GM19467 (cell line): Measurements from ENCODE around the gene KSR2.

ENCODE experiments used
- ATAC-seq: cut with Tn5 transposase; IDR thresholded peaks from one replicate; pipeline ENCODE4 v1.9.1; 2021; ENCODE audit warnings: mild to moderate bottlenecking, moderate library complexity; ENCODE audit not compliant: unreplicated experiment

Gene KSR2

DNA sequence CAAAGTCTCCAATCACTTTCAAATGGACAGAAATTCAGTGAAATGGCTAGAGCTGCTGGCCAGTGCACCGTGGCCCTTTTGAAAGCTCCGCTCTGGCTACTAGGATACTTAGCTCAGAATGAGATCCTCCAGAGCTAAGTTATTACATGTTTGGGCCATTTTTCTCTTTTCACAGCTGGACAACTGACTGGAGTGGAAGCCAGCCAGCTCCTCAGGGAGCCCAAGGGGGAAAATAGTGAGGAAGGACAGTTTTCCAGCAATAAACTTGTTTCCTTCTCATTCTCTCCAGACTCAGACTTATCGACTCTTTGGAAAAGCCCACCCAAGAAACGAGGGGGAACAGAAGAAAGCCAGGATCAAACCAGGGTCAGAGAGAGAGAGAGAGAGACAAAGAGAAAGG, 266.0 kb downstream of the KSR2 start:
- ATAC-seq, result no peak

DNA sequence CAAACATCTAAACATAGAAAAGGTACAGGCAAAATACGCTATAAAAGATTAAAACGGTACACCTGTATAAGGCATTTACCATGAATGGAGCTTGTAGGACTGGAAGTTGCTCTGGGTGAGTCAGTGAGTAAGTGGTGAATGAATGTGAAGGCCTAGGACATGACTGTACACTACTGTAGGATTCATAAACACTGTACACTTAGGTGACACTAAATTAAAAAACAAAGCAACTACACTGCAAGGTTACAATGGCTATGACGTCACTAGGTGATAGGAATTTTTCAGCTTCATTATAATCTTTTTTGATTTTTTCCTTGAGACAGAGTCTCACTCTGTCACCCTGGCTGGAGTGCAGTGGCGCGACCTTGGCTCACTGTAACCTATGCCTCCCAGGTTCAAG, 269.2 kb downstream of the KSR2 start:
- no peak for ATAC-seq

DNA sequence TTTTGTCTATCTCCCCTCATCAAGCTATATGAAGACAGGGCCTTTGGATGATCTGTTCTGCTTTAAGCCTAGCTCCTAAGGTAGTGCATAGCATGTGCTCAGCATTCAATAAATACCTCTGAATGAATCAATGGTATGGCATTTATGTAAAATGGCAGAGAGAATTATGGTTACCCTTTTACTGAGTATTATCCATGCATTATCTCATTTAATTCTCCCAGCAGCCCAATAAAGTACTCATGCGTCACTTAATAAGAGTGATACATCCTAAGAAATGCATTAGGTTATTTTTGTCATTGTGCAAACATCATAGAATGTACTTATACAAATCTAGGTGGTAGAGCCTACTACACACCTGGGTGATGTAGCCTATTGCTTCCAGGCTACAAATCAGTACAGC, 269.7 kb downstream of the KSR2 start:
- no peak for ATAC-seq

DNA sequence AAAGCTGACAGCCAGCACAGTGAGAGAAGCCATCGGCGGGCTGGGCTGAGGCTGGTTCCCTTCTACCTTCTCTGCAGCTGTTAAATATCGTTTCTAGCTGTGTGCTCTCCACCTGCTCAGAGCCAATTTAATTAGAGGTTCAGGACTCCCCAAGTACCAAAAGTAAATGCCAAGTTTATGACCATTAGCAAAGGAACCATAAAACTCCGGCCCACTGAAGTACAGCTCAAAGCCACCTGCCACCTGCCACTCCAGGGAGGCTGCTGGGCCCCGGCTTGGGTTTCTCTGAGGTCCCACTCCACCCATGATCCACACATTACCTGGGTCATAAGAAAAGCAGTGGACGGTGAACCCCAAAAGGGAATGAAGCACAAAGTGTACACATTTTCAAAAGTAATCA, 272.8 kb downstream of the KSR2 start:
- ATAC-seq, result no peak

DNA sequence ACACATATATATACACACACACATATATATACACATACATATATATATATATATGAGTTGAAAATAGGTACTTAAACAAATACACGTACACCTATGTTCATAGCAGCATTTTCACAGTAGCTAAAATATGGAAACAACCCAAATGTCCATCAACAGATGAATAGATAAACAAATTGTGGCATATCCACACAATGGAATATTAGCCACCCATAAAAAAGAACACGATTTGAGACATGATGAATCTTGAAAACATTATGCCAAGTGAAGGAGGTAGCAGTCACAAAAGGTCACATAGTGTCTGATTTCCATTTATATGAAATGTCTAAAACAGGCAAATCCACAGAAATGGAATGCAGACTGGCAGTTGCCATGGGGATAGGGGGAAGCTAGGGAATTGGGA, 276.3 kb downstream of the KSR2 start:
- ATAC-seq, result no peak

DNA sequence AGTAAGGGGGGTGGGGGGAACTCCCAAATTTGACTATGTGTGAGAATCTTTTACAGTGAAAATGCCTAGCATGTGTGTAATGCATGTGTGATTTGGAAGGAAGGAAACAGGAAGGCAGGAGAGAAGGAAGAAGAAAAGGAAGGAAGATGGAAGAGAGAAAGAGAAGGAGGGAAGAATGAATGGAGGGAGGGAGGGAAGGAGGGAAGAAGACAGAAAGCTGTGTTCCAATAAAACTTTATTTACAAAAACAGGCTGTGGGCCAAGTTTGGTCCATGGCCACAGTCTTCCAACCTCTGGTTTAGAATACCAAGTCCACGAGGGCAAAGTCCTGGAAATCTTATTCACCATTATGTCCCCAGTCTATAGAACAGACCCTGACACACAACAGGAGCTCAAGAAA, 278.9 kb downstream of the KSR2 start:
- ATAC-seq, result no peak

DNA sequence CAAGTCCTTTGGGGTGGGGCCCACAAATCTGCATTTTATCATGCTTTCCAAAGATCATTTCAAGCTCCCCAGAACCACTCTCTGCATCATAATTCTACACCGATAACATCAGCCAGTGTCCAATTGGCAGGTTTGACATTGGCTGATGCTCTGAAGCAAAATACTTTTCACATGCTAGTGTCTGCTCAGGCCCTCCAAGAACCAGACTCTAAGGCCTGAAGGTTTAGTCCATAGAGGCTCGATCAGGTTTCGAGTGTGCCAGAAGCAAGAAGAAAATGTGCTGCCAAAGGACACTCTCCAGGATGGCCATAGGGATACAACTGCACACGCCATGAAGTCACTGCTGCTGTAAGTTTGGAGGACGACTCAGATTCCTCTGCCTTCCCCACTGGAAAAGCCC, 280.3 kb downstream of the KSR2 start:
- ATAC-seq, result no peak

DNA sequence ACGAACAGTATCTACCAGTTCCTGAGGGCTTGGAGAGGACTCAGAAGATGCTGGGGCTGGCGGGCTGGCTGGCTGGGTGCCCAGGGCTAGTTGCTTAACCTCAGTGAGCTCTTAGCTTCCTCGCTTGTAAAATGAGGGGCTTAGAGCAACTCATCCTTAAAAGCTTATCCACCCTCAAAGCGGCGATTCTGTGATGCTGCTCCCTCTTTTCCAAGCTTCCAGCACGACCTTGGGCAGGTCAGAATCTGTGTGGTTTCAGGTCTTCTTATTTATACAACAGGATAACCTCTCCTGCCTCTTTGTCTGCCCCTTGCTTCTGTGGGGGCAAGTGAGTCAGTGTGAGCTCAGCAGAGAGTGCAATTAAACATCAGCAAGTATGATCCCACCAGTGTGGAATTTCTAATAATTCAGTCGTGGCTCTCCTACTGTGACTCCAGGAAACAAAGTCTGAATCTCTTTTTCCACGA, 281.8 kb downstream of the KSR2 start:
- ATAC-seq, result no peak

DNA sequence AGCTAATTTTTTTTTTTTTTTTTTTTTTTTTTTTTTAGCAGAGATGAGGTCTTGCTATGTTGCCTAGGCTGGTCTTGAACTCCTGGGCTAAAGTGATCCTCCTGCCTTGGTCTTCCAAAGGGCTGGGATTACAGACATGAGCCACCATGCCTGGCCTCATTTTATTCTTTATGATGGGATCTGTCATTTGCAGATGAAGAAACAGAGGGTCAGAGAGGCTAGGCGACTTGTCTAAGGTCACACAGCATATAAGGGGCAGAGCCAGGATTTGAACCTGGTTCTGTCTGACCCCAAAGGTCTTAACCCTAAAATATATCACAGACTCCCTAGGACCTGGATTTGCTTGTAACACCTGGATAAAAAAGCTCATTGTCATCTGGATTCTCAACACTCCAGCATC, 282.6 kb downstream of the KSR2 start:
- no peak for ATAC-seq

DNA sequence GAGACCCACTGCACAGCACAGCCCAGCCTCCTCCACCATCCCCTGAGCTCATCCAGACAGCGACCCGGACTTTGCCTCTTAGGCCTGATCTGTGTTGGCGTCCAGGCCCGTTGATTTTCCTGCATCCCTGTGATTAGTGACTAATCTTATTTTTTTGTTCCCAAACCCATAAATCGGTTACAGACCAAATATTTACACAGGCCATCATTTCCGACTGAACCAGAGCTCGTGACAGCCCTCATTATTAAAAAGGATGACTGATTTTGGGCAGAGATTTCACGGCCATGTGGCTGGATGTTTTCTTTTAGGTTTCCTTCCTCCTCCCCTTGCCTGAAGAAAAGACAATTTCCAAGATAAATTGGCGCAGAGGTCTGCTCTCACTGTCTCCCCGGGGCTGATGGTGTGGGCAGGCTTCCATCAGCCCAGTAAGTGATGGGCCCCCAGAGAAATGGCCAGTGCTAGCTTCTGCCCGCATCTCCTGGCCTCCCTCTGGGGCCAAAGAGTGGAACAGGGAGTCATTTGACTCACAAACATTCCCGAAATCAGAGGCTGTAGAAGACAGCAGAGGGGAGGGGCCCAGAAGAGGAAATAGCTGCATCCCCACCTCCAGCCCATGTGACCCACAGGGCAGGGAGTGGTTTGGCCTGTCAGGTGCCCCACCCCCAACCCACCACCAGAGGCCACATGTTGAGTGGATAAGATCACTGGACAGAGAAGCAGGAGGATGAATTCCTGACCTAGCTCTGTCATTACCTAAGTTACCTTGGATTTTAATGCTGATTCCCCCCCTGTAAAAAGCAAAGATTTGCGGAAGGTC, 283.5 kb downstream of the KSR2 start:
- ATAC-seq, result no peak

DNA sequence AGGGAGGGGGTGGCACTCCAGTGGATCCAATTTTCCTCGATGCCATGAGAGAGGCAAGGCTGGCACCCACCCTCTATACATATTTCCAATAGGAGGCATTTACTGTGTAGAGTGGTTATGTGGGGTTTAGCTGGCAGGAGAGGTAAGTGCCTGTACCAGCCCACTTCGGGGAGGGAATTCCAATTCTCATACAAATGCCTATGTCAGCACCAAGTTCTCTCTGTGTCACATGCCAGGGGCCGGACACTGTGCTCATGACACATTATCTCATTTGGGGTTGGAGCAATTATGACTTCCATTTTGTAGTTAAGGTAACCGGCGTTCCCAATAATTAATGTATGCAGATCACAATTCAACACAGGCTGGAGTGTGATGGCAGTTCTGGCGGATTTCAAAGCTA, 284.3 kb downstream of the KSR2 start:
- ATAC-seq, result no peak

DNA sequence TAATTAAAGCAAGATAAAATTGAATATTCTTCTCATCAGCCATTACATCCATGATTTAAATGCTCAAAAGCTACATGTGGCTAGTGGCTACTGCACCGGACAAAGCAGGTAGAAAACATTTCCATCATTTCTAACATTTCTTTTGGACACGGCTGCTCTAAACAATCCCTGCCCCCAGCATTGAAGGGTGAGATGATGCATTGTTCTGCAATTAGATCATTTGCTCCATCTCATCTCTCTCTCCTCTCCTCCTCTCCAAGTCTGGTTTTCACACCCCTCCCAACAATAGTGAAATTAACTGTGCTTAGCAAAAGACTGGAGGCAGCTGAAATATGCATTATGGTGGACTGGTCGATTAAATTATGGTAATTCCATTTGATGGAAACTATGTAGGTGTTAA, 288.5 kb downstream of the KSR2 start:
- no peak for ATAC-seq

DNA sequence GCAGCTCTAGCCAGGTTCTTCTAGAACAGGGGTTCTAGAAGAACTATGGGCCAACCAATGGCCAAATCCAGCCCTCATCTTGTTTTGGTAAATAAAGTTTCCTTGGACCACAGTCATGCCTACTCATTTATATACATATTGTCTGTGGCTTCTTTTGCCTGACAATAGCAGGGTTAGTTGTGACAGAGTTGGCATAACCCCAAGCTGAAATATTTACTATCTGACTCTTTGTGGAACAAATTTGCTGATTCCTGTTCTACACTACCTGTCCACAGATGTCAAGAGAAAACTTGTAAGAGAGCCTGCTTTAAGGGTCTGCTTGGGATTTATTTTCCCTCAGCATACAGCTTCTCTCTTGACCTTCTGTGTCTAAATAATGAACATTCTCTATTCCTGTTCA, 289.0 kb downstream of the KSR2 start:
- ATAC-seq, result no peak

DNA sequence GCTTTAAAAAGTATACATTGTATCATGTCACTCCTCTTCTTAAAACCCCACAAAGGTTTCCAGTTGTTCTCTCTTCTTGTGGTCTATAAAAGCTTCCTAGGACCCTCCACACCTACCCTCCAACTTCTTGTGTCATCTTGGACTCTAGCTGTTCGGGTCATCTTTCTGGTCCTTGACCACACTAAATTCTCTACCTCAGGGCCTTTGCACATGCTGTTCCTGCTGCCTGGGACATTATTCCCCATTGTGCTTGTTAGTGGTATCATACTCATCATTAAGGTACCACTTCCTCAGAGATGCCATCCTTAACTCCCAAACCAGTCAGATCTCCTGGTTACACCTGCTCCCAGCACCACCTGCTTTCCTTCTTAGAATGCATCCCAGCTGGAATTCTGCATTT, 294.0 kb downstream of the KSR2 start:
- no peak for ATAC-seq

DNA sequence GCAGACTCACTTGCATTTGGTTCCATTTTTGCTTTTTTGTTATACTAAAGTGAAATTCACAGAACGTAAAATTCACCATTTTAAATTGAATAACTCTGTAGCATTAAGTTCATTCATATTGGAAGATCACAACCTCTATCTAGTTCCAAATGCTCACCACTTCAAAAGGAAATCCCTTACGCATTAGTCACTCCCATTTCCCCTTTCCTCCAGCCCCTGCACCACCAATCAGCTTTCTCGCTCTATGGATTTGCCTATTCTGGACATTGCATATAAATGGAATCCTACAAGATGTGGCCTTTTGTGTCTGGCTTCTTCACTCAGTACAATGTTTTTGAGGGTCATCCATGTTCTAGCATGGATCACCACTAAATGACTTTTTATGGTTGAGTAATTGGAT, 294.5 kb downstream of the KSR2 start:
- ATAC-seq, result no peak

DNA sequence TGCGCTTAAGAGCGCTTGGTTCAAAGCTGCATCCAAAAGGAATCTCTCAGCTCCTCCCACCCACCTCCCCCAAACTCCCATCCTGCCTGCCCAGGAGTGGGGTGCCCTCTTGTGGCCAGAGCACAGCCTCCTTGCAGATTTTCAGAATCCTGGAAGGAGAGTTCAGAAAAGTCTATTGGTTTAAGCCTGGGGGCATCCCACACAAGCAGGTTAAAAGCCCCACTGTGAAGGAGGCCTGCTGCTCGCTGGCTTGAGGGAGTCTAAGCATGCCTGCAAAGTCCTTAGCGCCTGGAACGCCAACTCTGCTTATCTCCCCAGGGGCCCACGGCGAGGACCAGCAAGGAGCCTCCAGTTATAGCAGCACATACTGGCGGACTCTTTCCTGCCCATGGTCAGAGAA, 297.1 kb downstream of the KSR2 start:
- ATAC-seq, result no peak

DNA sequence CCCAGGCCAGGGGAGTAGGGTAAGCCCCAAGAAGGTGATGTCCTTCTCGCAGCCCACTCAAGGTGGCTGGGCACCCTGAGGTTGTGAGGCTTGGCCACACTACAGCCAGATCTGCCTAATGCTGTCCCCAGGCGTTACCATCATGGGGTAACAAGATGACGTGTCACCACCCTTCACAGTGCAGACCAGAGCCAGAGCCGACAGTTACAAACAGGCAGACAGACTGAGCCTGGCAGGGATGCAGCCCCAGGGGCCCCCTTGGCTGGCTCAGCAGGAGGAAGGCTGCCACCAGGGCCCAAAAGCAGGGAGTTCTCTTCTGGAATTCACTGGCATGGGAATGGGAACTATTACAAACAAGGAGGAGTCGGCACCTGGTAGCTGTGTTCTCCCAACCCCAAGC, 304.6 kb downstream of the KSR2 start:
- no peak for ATAC-seq

DNA sequence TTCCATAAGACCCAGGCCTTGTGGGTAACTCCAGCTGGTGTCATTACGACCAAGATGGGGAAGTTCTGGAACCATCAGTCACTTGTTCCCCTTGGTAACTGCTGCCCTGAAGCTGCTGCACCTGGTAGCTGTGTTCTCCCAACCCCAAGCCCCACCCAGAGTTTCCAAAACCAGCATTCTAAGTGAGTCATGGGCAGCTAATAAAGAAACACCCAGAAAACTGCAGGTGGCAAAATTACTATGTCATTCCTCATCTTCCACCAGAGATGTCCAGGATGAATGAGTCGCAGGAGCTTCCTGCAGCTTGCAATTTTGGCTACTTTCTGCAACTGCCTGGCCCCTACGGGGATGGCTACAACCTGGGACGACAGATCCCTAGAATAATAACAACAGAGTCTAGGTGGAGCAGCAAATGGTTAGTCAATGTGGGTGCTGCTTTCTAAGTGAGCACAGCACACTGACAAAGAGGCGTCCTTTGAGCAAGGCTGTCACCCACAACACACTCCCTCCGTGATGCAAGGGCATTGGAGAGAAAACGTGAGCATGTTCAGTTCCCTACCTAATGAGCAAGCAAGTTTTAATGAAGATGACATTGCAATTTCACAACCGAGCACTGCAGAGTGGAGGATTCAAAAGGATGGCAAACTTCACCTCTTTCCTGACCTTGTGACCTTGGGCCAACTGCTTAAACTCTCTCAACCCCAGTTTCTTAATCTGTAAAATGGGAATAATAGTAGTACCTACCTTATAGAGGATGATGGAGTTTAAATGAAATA, 306.0 kb downstream of the KSR2 start:
- no peak for ATAC-seq

DNA sequence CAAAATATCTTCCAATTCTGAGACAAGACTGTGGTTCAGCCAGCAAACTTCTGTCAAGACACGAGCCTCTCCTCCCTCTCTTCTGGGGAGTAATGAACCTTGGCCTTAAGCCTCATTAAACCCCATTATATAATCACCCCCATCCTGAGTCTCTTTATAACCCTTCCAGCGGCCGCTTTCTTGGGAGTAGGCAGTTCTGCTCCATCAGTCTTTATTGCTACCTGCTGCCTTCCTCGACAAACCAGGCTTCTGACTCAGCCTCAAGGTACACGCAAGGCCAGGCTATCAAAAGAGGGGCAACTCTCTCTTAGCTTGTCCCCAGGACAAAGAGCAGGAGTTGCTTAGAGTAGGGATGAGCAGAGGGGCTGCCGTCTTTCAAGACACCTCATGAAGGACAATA, 306.6 kb downstream of the KSR2 start:
- ATAC-seq, result no peak

DNA sequence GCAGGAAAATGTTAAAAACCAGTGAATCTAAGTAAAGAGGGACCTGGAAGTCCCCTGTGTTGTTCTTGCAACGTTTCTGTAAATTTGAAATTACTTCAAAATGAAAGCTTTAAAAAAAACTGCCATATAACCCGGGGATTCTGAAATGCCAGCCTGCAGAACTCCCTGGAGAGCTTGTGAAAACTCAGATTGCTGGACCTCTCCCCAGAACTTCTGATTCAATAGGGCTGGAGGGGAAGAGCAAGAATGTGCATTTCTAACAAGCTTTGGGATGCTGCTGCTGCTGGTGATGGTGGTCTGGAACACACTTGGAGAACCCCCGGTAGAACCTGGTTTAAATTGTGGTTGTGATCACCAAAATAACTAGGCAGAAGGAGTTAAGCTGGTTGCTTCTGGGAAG, 307.3 kb downstream of the KSR2 start:
- ATAC-seq, result no peak

DNA sequence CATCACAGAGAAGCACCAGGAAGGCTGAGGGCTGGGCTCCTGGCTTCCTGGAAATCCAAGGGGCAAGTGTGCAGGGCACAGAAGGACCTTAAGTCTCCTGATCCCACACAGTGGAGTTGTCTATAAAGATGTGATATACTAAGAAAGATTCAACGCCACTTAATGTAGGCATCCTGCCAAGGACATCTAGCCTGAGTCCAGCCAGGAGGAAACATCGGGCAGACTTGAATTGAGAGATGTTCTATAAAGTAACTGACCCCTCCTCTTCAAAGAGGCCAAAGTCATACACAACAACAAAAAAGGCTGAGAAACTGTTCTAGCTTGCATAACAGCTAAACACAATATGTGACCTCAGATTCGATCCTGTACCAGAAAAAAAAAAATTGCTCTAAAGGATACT, 307.9 kb downstream of the KSR2 start:
- no peak for ATAC-seq

DNA sequence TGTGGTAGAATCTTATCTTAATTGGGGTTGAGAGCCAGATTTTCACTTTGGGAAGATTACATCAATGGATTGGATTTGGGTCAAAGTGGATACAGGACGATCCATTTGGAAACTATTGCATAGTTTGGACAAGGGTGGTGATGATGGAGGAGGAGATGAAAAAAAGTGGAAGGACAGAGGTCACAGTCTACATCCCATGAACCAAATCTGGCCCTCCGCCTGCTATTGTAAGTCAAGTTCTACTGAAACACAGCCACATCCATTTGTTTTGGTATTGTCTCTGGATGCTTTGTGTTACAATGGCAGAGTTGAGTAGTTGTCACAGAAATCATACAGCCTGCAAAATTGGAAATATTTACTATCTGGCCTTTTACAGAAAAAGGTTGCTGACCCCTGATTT, 310.6 kb downstream of the KSR2 start:
- ATAC-seq, result no peak
